H9 (cell line): ENCODE measurements around the gene PLXNB2. TPM values are rescaled to one million over a fixed set of nuclear protein-coding genes. Genes with fewer than 3 reads are reported as not detected.

Experiments used
- DNase-seq: peaks from one replicate; pipeline ENCODE4 v3.0.0-alpha.2; 2017
- H2AFZ ChIP-seq: one replicate; pipeline ENCODE4 v1.6.1; 2013; ENCODE audit warnings: mild to moderate bottlenecking, low read length, control low read depth, moderate library complexity
- H2AK5ac ChIP-seq: 2 replicates; pipeline ENCODE4 v1.6.1; 2013; ENCODE audit warnings: low read length, control low read depth, mixed read lengths; ENCODE audit not compliant: insufficient read length
- H2BK120ac ChIP-seq: one replicate; pipeline ENCODE4 v1.6.1; 2013; ENCODE audit warnings: low read depth, mild to moderate bottlenecking, low read length, control low read depth, inconsistent platforms; ENCODE audit not compliant: poor library complexity, severe bottlenecking
- H2BK12ac ChIP-seq: 2 replicates; pipeline ENCODE4 v1.6.1; 2013; ENCODE audit warnings: low read length, control low read depth, mixed read lengths, low read depth; ENCODE audit not compliant: insufficient read length
- H2BK15ac ChIP-seq: 2 replicates; pipeline ENCODE4 v1.6.1; 2013; ENCODE audit warnings: low read depth, low read length, control low read depth
- H2BK20ac ChIP-seq: one replicate; pipeline ENCODE4 v1.6.1; 2013; ENCODE audit warnings: low read depth, mild to moderate bottlenecking, low read length, control low read depth, inconsistent platforms; ENCODE audit not compliant: poor library complexity, severe bottlenecking
- H2BK5ac ChIP-seq: 2 replicates; pipeline ENCODE4 v1.6.1; 2013; ENCODE audit warnings: low read length, control low read depth, mixed read lengths; ENCODE audit not compliant: insufficient read length
- H3K14ac ChIP-seq: 2 replicates; pipeline ENCODE4 v1.6.1; 2013; ENCODE audit warnings: low read length, control low read depth; ENCODE audit not compliant: insufficient read depth
- H3K18ac ChIP-seq: 2 replicates; pipeline ENCODE4 v1.6.1; 2013; ENCODE audit warnings: low read depth, mild to moderate bottlenecking, mixed read lengths, low read length, control low read depth; ENCODE audit not compliant: insufficient read length
- H3K23ac ChIP-seq: 2 replicates; pipeline ENCODE4 v1.6.1; 2013; ENCODE audit warnings: low read length, control low read depth, mixed read lengths, low read depth; ENCODE audit not compliant: insufficient read length
- H3K23me2 ChIP-seq: 2 replicates; pipeline ENCODE4 v1.6.1; 2013; ENCODE audit warnings: low read depth, mild to moderate bottlenecking, mixed read lengths, low read length, control low read depth; ENCODE audit not compliant: insufficient read length, poor library complexity, severe bottlenecking
- H3K27ac ChIP-seq: 2 replicates; pipeline ENCODE4 v1.5.1; 2013; ENCODE audit warnings: low read length, control low read depth, mixed read lengths, low read depth; ENCODE audit not compliant: insufficient read length
- H3K27me3 ChIP-seq: 2 replicates; pipeline ENCODE4 v1.6.1; 2013; ENCODE audit warnings: low read length, control low read depth, inconsistent platforms; ENCODE audit not compliant: insufficient read depth
- H3K4ac ChIP-seq: 2 replicates; pipeline ENCODE4 v1.6.1; 2013; ENCODE audit warnings: low read depth, mild to moderate bottlenecking, control low read depth, inconsistent platforms, low read length, moderate library complexity
- H3K4me1 ChIP-seq: 2 replicates; pipeline ENCODE4 v1.6.1; 2013; ENCODE audit warnings: low read length, control low read depth, inconsistent platforms; ENCODE audit not compliant: insufficient read depth
- H3K4me2 ChIP-seq: 2 replicates; pipeline ENCODE4 v1.6.1; 2013; ENCODE audit warnings: low read length, control low read depth, mixed read lengths; ENCODE audit not compliant: insufficient read length, insufficient read depth
- H3K56ac ChIP-seq: 2 replicates; pipeline ENCODE4 v1.6.1; 2013; ENCODE audit warnings: low read depth, mild to moderate bottlenecking, mixed read lengths, low read length, control low read depth; ENCODE audit not compliant: insufficient read length
- H3K79me1 ChIP-seq: 2 replicates; pipeline ENCODE4 v1.6.1; 2013; ENCODE audit warnings: low read depth, mild to moderate bottlenecking, moderate library complexity, low read length, control low read depth, inconsistent platforms; ENCODE audit not compliant: insufficient read depth, poor library complexity, severe bottlenecking
- H3K79me2 ChIP-seq: 2 replicates; pipeline ENCODE4 v1.6.1; 2013; ENCODE audit warnings: low read length, control low read depth, inconsistent platforms; ENCODE audit not compliant: insufficient read depth
- H3K9ac ChIP-seq: 2 replicates; pipeline ENCODE4 v1.6.1; 2013; ENCODE audit warnings: low read length, control low read depth, mixed read lengths; ENCODE audit not compliant: insufficient read length; ENCODE audit errors: extremely low read depth
- H3K9me3 ChIP-seq: one replicate; pipeline ENCODE4 v1.6.1; 2013; ENCODE audit warnings: low read depth, low read length, inconsistent platforms; ENCODE audit not compliant: control insufficient read depth
- H3T11ph ChIP-seq: one replicate; pipeline ENCODE4 v1.6.1; 2013; ENCODE audit warnings: mild to moderate bottlenecking, low read length, control low read depth, inconsistent platforms
- H4K20me1 ChIP-seq: one replicate; pipeline ENCODE4 v1.6.1; 2013; ENCODE audit not compliant: control insufficient read depth, insufficient read length, insufficient read depth
- H4K5ac ChIP-seq: 2 replicates; pipeline ENCODE4 v1.6.1; 2013; ENCODE audit warnings: low read depth, mild to moderate bottlenecking, mixed read lengths, low read length, control low read depth; ENCODE audit not compliant: insufficient read length
- H4K8ac ChIP-seq: replicated peaks from 2 replicates; pipeline ENCODE4 v1.6.1; 2013; ENCODE audit warnings: low read length, control low read depth, mixed read lengths, low read depth; ENCODE audit not compliant: insufficient read length
- H4K91ac ChIP-seq: 2 replicates; pipeline ENCODE4 v1.6.1; 2013; ENCODE audit warnings: low read depth, mild to moderate bottlenecking, moderate library complexity, mixed read lengths, low read length, control low read depth; ENCODE audit not compliant: insufficient read length
- H3K27ac Mint-ChIP-seq, 3 experiments: 2 replicates in 2 of 3; 3 replicates in 1 of 3; pipeline ENCODE4 v1.8.0; 2020 to 2021; ENCODE audit warnings: mixed read lengths in 3 of 3, mild to moderate bottlenecking in 1 of 3, moderate library complexity in 1 of 3
- H3K27me3 Mint-ChIP-seq: 2 replicates; pipeline ENCODE4 v1.8.0; 2021; ENCODE audit warnings: low read depth, mild to moderate bottlenecking, moderate library complexity, mixed read lengths
- H3K36me3 Mint-ChIP-seq, 3 experiments: 2 replicates in 2 of 3; 3 replicates in 1 of 3; pipeline ENCODE4 v1.8.0; 2020 to 2021; ENCODE audit warnings: low read depth in 3 of 3, mixed read lengths in 3 of 3; ENCODE audit not compliant: insufficient read depth in 1 of 3
- H3K4me1 Mint-ChIP-seq, 2 experiments: 2 replicates each; pipeline ENCODE4 v1.8.0; 2020; ENCODE audit warnings: mixed read lengths in 2 of 2
- H3K4me3 Mint-ChIP-seq, 2 experiments: 2 replicates in 1 of 2; 3 replicates in 1 of 2; pipeline ENCODE4 v1.8.0; 2020 to 2021; ENCODE audit warnings: mild to moderate bottlenecking in 2 of 2, mixed read lengths in 2 of 2, moderate library complexity in 1 of 2
- H3K9me3 Mint-ChIP-seq, 2 experiments: 2 replicates in 1 of 2; 3 replicates in 1 of 2; pipeline ENCODE4 v1.8.0; 2020; ENCODE audit warnings: mild to moderate bottlenecking in 2 of 2, mixed read lengths in 2 of 2, moderate library complexity in 1 of 2
- CTCF ChIP-seq: fragments of 200-600 bp; sonication (generic); conservative IDR thresholded peaks from 3 replicates; pipeline ENCODE4 v1.8.0; 2021; ENCODE audit warnings: antibody characterized with exemption, mild to moderate bottlenecking
- WGBS: extraction: QIAGEN DNeasy Blood & Tissue Kit; methylation state at CpG from one replicate; pipeline ENCODE4 v1.1.7; 2013; ENCODE audit warnings: missing lambda C conversion rate, low lambda C conversion rate, mixed read lengths; ENCODE audit not compliant: insufficient read length; ENCODE audit errors: extremely low coverage; 5-methylcytosine and 5-hydroxymethylcytosine counted together
- total RNA-seq: library from RNA; stranded (reverse); gene quantifications from 2 replicates; pipeline ENCODE4 v1.2.1, GENCODE V29; 2021

Gene PLXNB2
- total RNA-seq, 1 experiment from 2014 or later: 87.6 TPM

- H2BK12ac ChIP-seq: peak overlapping the region; percentile 26
- Mint-ChIP-seq H3K27ac (peak overlapping the region; percentile 55 to 89 (median 84); a peak in 3 of 7 replicates), H3K36me3 (peaks cover 2 to 10% (median 9%) of the 10 kb centered on the region in 3 experiments; a peak in 5 of 7 replicates), H3K4me1 (peaks cover 18 to 27% of the 10 kb centered on the region in 2 experiments), H3K9me3 (no peaks in the 10 kb centered on the region; a peak in 1 of 5 replicates), H3K4me3 (no peak overlapping the region), H3K27me3 (no peaks in the 10 kb centered on the region)
- H4K20me1 ChIP-seq: no peaks in the 10 kb centered on the region
- H3K4me2 ChIP-seq: peak overlapping the region; percentile 12
- H2BK120ac ChIP-seq: no peak overlapping the region
- peaks cover 3% of the 10 kb centered on the region; the same call in 1 of the 2 replicates for H3K79me2 ChIP-seq
- DNase-seq: peak; percentile 82
- no peak overlapping the region for H4K8ac ChIP-seq
- no peaks in the 10 kb centered on the region for H3K23me2 ChIP-seq
- no peak overlapping the region for H2BK5ac ChIP-seq
- no peak overlapping the region for H3K56ac ChIP-seq
- H3K9ac ChIP-seq: no peak overlapping the region
- H2BK20ac ChIP-seq: no peak overlapping the region
- peak overlapping the region; percentile 38 for H3K18ac ChIP-seq
- TF ChIP-seq CTCF: no peak
- no peak overlapping the region for H2BK15ac ChIP-seq
- H3K27ac ChIP-seq: no peak overlapping the region
- no peaks in the 10 kb centered on the region for H3K9me3 ChIP-seq
- no peak overlapping the region for H3K23ac ChIP-seq
- H4K5ac ChIP-seq: no peak overlapping the region
- peaks cover 2% of the 10 kb centered on the region for H3K79me1 ChIP-seq
- H3K4ac ChIP-seq: no peak overlapping the region
- WGBS: no CpG with 5 or more reads among the region's 42 CpGs
- H3T11ph ChIP-seq: no peak overlapping the region
- no peaks in the 10 kb centered on the region for H3K27me3 ChIP-seq
- peak overlapping the region; percentile 5 for H4K91ac ChIP-seq
- H3K14ac ChIP-seq: peak overlapping the region; percentile 84
- H2AK5ac ChIP-seq: no peak overlapping the region
- H3K4me1 ChIP-seq: no peaks in the 10 kb centered on the region
- H2AFZ ChIP-seq: no peak overlapping the region
These were observed 13.8 kb downstream of the PLXNB2 start for GRCh38 chr22:50293441-50294318.
